ENCODE data around the gene TRANK1.

GRCh38 chr3:36944012-36944640 is 728 bp downstream of the TRANK1 start:
- TF ChIP-seq YY1 (IDR thresholded peaks at IDR 0.05; ENCODE audit: insufficient read depth, insufficient read length) (no peak), ZNF274 (IDR thresholded peaks at IDR 0.05; ENCODE audit: low read depth, low read length) (no peak)

Data from NT2/D1 (cell line).